Psoas muscle (tissue), 8 donors: Measurements from ENCODE around the gene RALBP1. TPM values are rescaled to one million over a fixed set of nuclear protein-coding genes. Genes with fewer than 3 reads are reported as not detected.

Experiments
- ATAC-seq, 4 donors: fragments of 200-7000 bp; cut with Tn5 transposase; one replicate each; pipeline ENCODE4 v1.9.1; 2020; ENCODE audit warnings: moderate library complexity in 3 of 4, mild to moderate bottlenecking in 2 of 4
- DNase-seq, 2 donors: peaks; one replicate each; pipeline ENCODE4 v3.0.0-alpha.2; 2020
- H3K27ac ChIP-seq: fragments of 200-600 bp; one replicate; pipeline ENCODE4 v1.8.0; 2022
- H3K27me3 ChIP-seq, 3 donors: fragments of 200-600 bp in 1 of 3; one replicate each; pipeline versions ENCODE4 v1.6.1 to v1.8.0; 2013 to 2022; ENCODE audit warnings: low read length in 2 of 3, mild to moderate bottlenecking in 2 of 3, moderate library complexity in 1 of 3; ENCODE audit not compliant: insufficient read depth in 3 of 3
- H3K36me3 ChIP-seq, 2 donors: fragments of 200-600 bp in 1 of 2; one replicate each; pipeline versions ENCODE4 v1.6.1 to v1.8.0; 2013 to 2022; ENCODE audit warnings: low read depth in 1 of 2, mild to moderate bottlenecking in 1 of 2, moderate library complexity in 1 of 2; ENCODE audit not compliant: insufficient read depth in 1 of 2
- H3K4me1 ChIP-seq: fragments of 200-600 bp; one replicate; pipeline ENCODE4 v1.8.0; 2022
- H3K4me3 ChIP-seq: fragments of 200-600 bp; one replicate; pipeline ENCODE4 v1.8.0; 2022; ENCODE audit warnings: mild to moderate bottlenecking
- H3K9me3 ChIP-seq: fragments of 200-600 bp; one replicate; pipeline ENCODE4 v1.8.0; 2022
- CTCF ChIP-seq: fragments of 200-600 bp; IDR thresholded peaks from one replicate; pipeline ENCODE4 v1.8.0; 2022; ENCODE audit warnings: antibody characterized with exemption
- WGBS, 3 donors: extraction: QIAGEN DNeasy Blood & Tissue Kit; methylation state at CpG; one replicate each; pipeline versions ENCODE4 v1.1.6 to v1.1.7; 2013; 5-methylcytosine and 5-hydroxymethylcytosine counted together
- intact Hi-C, 2 donors: fragments of 100-400 bp; cut with DNase I; formaldehyde crosslinking; loops; one replicate each; pipeline versions ENCODE4 v1.11.0 to v1.14.2; 2022
- polyA plus RNA-seq, 3 donors: library from polyadenylated mRNA; stranded (reverse); fragments of 200-250 nt; gene quantifications; one replicate each; pipeline ENCODE4 v1.2.3, GENCODE V29; 2013
- total RNA-seq, 4 donors: library from RNA; stranded (reverse); fragmentation: NEBNext Ultra II Directional in 2 of 4; extraction: Animal tissue kit (Norgen Biotek cat#: 25700) in 2 of 4; gene quantifications; one replicate each; pipeline versions ENCODE4 v1.2.1 to v1.2.4, GENCODE V29; 2021 to 2023
- donor health status: healthy with polysubstance abuse.
- donor health status: DM: no; HTN: no; CAD: no; lungs with moderate emphysema.
- donor health status: Bipolar disorder and iron deficiency.
- donor health status: healthy.
- donor health status: DM: yes; HTN: yes; CAD: no.
- donor health status: DM: no; HTN: no; CAD: no.
- donor health status: DM: no; HTN: no; CAD: no.
- donor health status: DM: yes; HTN: yes; CAD: no.

Gene RALBP1
- total and polyA plus RNA-seq, 7 donors: 28.7 to 85.0 (median 38.6) TPM

- ATAC-seq (no peak), DNase-seq (no peak)
- Histone ChIP-seq H3K27ac (no peak overlapping the region), H3K9me3 (no peaks in the 10 kb centered on the region), H3K27me3 (no peaks in the 10 kb centered on the region), H3K4me3 (no peak overlapping the region), H3K4me1 (no peaks in the 10 kb centered on the region), H3K36me3 (peaks cover 8 to 74% of the 10 kb centered on the region in 2 donors)
- no peak for TF ChIP-seq CTCF
- 87 to 91% (median 87%) methylated on average over 2 of the region's 2 CpGs for WGBS, 3 donors
- intact Hi-C loops: no loop called here
These were observed 90.1 kb downstream of the RALBP1 start for GRCh38 chr18:9565407-9565806.

- Histone ChIP-seq H3K27me3 (no peaks in the 10 kb centered on the region), H3K4me1 (no peaks in the 10 kb centered on the region), H3K9me3 (no peaks in the 10 kb centered on the region), H3K27ac (no peak overlapping the region), H3K4me3 (no peak overlapping the region), H3K36me3 (peaks cover 0 to 72% of the 10 kb centered on the region in 2 donors)
- ATAC-seq (no peak), DNase-seq (no peak)
- no peak for TF ChIP-seq CTCF
- intact Hi-C loops: no loop called here
These were observed 92.9 kb downstream of the RALBP1 start for GRCh38 chr18:9568186-9568585.

GRCh38 chr18:9569178-9569577 is 93.9 kb downstream of the RALBP1 start:
- Histone ChIP-seq H3K4me1 (no peaks in the 10 kb centered on the region), H3K36me3 (peaks cover 0 to 74% of the 10 kb centered on the region in 2 donors), H3K9me3 (no peaks in the 10 kb centered on the region), H3K27me3 (no peaks in the 10 kb centered on the region), H3K27ac (no peak overlapping the region), H3K4me3 (no peak overlapping the region)
- intact Hi-C loops: no loop called here
- TF ChIP-seq CTCF: no peak
- DNase-seq (no peak), ATAC-seq (no peak)
- 86 to 96% (median 94%) methylated on average over 8 of the region's 8 CpGs for WGBS, 3 donors

- ATAC-seq (no peak), DNase-seq (no peak)
- Histone ChIP-seq H3K9me3 (no peaks in the 10 kb centered on the region), H3K36me3 (peaks cover 0 to 85% of the 10 kb centered on the region in 2 donors), H3K27me3 (no peaks in the 10 kb centered on the region), H3K4me3 (no peak overlapping the region), H3K27ac (no peak overlapping the region), H3K4me1 (no peaks in the 10 kb centered on the region)
- WGBS, 3 donors: 85 to 90% (median 88%) methylated on average over 3 of the region's 3 CpGs
- intact Hi-C loops: loop anchor here in 1 of 2 donors (10.0 kb wide), 2 partner anchors 105 to 385 kb away; no protein-coding TSS in a partner anchor
- no peak for TF ChIP-seq CTCF
These were observed 94.9 kb downstream of the RALBP1 start for GRCh38 chr18:9570255-9570654.

- 79 to 86% (median 84%) methylated on average over 3 of the region's 3 CpGs for WGBS, 3 donors
These were observed 96.2 kb downstream of the RALBP1 start for GRCh38 chr18:9571546-9571945.

More at GRCh38 chr18:9571546-9571945, 96.2 kb downstream of the RALBP1 start:
- intact Hi-C loops: loop anchor here in 1 of 2 donors (10.0 kb wide), 2 partner anchors 103 to 383 kb away; no protein-coding TSS in a partner anchor
- Histone ChIP-seq H3K36me3 (peaks cover 0 to 81% of the 10 kb centered on the region in 2 donors), H3K9me3 (no peaks in the 10 kb centered on the region), H3K4me3 (no peak overlapping the region), H3K4me1 (peaks cover 6% of the 10 kb centered on the region), H3K27me3 (no peaks in the 10 kb centered on the region), H3K27ac (no peak overlapping the region)
- no peak for DNase-seq
- no peak for ATAC-seq
- TF ChIP-seq CTCF: no peak
